Mesodermal cell (in vitro differentiated cells): ENCODE results near the gene HIPK1.
A peak's percentile ranks its signal among the peaks of the same experiment; 100 is the strongest.

Source experiments
- H3K27ac ChIP-seq: 2 replicates; pipeline ENCODE4 v1.7.0; 2013; ENCODE audit warnings: mild to moderate bottlenecking, low read depth, low read length, moderate library complexity; ENCODE audit not compliant: severe bottlenecking
- H3K36me3 ChIP-seq: 2 replicates; pipeline ENCODE4 v1.7.1; 2013; ENCODE audit warnings: mild to moderate bottlenecking, low read length, moderate library complexity; ENCODE audit not compliant: control insufficient read depth, insufficient read depth
- H3K4me1 ChIP-seq: one replicate; pipeline ENCODE4 v1.7.1; 2013; ENCODE audit warnings: mild to moderate bottlenecking, low read length; ENCODE audit not compliant: insufficient read depth, control insufficient read depth, poor library complexity, severe bottlenecking
- H3K4me3 ChIP-seq: 2 replicates; pipeline ENCODE4 v1.7.0; 2013; ENCODE audit warnings: low read length, control low read depth, mild to moderate bottlenecking; ENCODE audit not compliant: insufficient read depth, poor library complexity, severe bottlenecking; ENCODE audit errors: extremely low read depth
- H3K9me3 ChIP-seq: 2 replicates; pipeline ENCODE4 v1.7.1; 2013; ENCODE audit warnings: mild to moderate bottlenecking, low read length, moderate library complexity; ENCODE audit not compliant: control insufficient read depth
- WGBS, 2 experiments: methylation state at CpG; one replicate each; pipeline ENCODE4 v1.1.5; 2013; ENCODE audit warnings: missing lambda C conversion rate in 2 of 2; ENCODE audit not compliant: insufficient coverage in 2 of 2; 5-methylcytosine and 5-hydroxymethylcytosine counted together

Gene HIPK1

DNA sequence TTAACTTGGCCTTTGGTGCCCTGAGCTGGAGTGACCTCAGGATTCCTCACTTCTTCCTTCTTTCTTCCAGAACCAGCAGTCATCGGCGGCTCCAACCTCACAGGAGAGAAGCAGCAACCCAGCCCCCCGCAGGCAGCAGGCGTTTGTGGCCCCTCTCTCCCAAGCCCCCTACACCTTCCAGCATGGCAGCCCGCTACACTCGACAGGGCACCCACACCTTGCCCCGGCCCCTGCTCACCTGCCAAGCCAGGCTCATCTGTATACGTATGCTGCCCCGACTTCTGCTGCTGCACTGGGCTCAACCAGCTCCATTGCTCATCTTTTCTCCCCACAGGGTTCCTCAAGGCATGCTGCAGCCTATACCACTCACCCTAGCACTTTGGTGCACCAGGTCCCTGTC, 43.8 kb downstream of the HIPK1 start:
- Histone ChIP-seq H3K9me3 (no peaks in the 10 kb centered on the region), H3K27ac (no peak overlapping the region), H3K36me3 (peaks cover 60% of the 10 kb centered on the region), H3K4me1 (peaks cover 27% of the 10 kb centered on the region), H3K4me3 (no peak overlapping the region)
- WGBS, 2 experiments: 87 to 98% methylated on average over 5 to 9 of the region's 9 CpGs

- peak overlapping the region; percentile 39 for H3K27ac ChIP-seq
- H3K4me3 ChIP-seq: no peak overlapping the region
- 100% methylated on average over 1 of the region's 4 CpGs; no CpG with 5 or more reads in 1 of the 2 experiments for WGBS, 2 experiments
- peaks cover 37% of the 10 kb centered on the region for H3K36me3 ChIP-seq
- H3K9me3 ChIP-seq: no peaks in the 10 kb centered on the region
- peaks cover 43% of the 10 kb centered on the region for H3K4me1 ChIP-seq
Observed at GRCh38 chr1:113975211-113975895, 46.2 kb downstream of the HIPK1 start.

DNA sequence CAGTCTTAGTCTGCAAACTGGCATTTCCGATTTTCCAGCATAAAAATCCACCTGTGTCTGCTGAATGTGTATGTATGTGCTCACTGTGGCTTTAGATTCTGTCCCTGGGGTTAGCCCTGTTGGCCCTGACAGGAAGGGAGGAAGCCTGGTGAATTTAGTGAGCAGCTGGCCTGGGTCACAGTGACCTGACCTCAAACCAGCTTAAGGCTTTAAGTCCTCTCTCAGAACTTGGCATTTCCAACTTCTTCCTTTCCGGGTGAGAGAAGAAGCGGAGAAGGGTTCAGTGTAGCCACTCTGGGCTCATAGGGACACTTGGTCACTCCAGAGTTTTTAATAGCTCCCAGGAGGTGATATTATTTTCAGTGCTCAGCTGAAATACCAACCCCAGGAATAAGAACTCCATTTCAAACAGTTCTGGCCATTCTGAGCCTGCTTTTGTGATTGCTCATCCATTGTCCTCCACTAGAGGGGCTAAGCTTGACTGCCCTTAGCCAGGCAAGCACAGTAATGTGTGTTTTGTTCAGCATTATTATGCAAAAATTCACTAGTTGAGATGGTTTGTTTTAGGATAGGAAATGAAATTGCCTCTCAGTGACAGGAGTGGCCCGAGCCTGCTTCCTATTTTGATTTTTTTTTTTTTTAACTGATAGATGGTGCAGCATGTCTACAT, 47.6 kb downstream of the HIPK1 start:
- H3K9me3 ChIP-seq: no peaks in the 10 kb centered on the region
- H3K36me3 ChIP-seq: peaks cover 33% of the 10 kb centered on the region
- 10 to 42% methylated on average over 2 of the region's 4 CpGs for WGBS, 2 experiments
- no peak overlapping the region for H3K4me3 ChIP-seq
- peak overlapping the region; percentile 80 for H3K27ac ChIP-seq
- peaks cover 46% of the 10 kb centered on the region for H3K4me1 ChIP-seq

GRCh38 chr1:113977906-113978305, 48.8 kb downstream of the HIPK1 start:
- Histone ChIP-seq H3K4me1 (peaks cover 52% of the 10 kb centered on the region), H3K27ac (peak overlapping the region; percentile 42), H3K9me3 (no peaks in the 10 kb centered on the region), H3K36me3 (peaks cover 22% of the 10 kb centered on the region), H3K4me3 (no peak overlapping the region)
- WGBS, 2 experiments: 59 to 92% methylated on average over 2 to 3 of the region's 3 CpGs

DNA sequence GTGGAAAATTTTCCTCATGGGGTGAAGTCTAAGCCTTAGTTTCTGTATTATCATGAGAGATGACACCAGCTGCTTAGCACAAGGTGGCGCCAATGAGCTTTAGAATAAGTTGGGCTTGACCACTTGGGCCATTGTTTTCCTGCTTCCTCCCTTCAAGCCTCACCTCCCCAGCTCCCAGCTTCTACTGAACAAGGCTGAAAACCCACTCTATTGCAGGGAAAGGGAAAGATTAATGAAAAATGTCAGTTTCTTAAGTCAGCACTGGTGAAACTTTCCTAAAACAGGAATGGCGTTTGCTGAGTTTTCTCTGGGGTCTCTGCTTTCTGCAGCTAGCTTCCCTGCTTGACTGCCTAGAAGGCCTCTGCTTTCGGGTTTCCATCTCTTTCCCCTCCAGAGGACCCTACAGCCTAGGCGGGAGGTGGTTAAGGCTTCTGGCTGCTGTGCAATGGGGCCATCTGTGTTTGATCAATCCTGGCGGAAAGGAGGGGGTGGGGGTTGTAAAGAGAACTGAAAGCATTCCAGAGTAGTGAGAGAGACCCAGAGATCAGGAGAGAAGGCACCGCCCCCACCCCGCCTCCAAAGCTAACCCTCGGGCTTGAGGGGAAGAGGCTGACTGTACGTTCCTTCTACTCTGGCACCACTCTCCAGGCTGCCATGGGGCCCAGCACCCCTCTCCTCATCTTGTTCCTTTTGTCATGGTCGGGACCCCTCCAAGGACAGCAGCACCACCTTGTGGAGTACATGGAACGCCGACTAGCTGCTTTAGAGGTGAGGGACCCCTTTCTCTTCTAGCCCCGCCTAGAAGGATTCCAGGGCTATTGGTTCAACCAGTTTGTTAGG, 50.0 kb downstream of the HIPK1 start, which contains the start of gene OLFML3:
Gene OLFML3, plus strand, starts transcription at position 612 of the 840 bp plus-strand sequence. Its CDS starts 43 bp downstream, at position 655.
- Histone ChIP-seq H3K9me3 (no peaks in the 10 kb centered on the region), H3K36me3 (peaks cover 18% of the 10 kb centered on the region), H3K4me3 (peak within 1 kb of the TSS; percentile 19), H3K4me1 (peaks cover 52% of the 10 kb centered on the region), H3K27ac (peak within 1 kb of the TSS; percentile 99)
- 5 to 6% methylated on average over 6 to 9 of the region's 13 CpGs for WGBS, 2 experiments

- 58 to 66% methylated on average over 6 to 9 of the region's 10 CpGs for WGBS, 2 experiments
- peaks cover 50% of the 10 kb centered on the region for H3K4me1 ChIP-seq
- peaks cover 15% of the 10 kb centered on the region for H3K36me3 ChIP-seq
- no peak overlapping the region for H3K4me3 ChIP-seq
- no peaks in the 10 kb centered on the region for H3K9me3 ChIP-seq
- H3K27ac ChIP-seq: no peak overlapping the region
Observed at GRCh38 chr1:113980110-113980509, 51.0 kb downstream of the HIPK1 start.

- H3K9me3 ChIP-seq: no peaks in the 10 kb centered on the region
- 74 to 75% methylated on average over 9 to 12 of the region's 18 CpGs for WGBS, 2 experiments
- no peak overlapping the region for H3K4me3 ChIP-seq
- H3K36me3 ChIP-seq: peaks cover 11% of the 10 kb centered on the region
- no peak overlapping the region for H3K27ac ChIP-seq
- peaks cover 33% of the 10 kb centered on the region for H3K4me1 ChIP-seq
Observed at GRCh38 chr1:113981962-113982931, 53.1 kb downstream of the HIPK1 start.

DNA sequence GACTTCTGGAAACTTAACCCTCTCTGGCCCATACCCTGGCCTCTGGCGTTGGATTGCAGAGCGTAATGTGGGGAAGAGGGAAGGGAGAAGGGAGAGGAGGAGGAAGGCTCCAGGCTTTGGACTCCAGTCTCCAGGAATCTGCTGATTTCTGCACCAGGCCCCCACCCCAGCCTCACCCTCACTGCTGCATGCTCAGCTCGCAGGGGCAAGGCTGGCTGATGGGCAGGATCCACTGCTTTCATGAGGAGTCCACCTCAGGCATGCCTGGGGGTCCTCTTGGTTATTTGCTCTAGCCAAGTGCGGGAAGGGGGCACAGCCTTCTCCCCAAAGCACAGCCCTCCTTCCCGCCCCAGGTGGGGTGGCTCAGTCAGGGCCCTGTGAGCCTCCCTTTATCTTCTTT, 53.8 kb downstream of the HIPK1 start:
- H3K36me3 ChIP-seq: peaks cover 11% of the 10 kb centered on the region
- no peak overlapping the region for H3K4me3 ChIP-seq
- H3K4me1 ChIP-seq: peaks cover 26% of the 10 kb centered on the region
- no peaks in the 10 kb centered on the region for H3K9me3 ChIP-seq
- 95% methylated on average over 2 of the region's 5 CpGs; no CpG with 5 or more reads in 1 of the 2 experiments for WGBS, 2 experiments
- H3K27ac ChIP-seq: no peak overlapping the region

GRCh38 chr1:113983391-113983790, 54.3 kb downstream of the HIPK1 start:
- 79 to 95% methylated on average over 6 to 8 of the region's 8 CpGs for WGBS, 2 experiments

GRCh38 chr1:113983826-113984225, 54.7 kb downstream of the HIPK1 start:
- Histone ChIP-seq H3K27ac (no peak overlapping the region), H3K36me3 (peaks cover 11% of the 10 kb centered on the region), H3K9me3 (no peaks in the 10 kb centered on the region), H3K4me1 (peaks cover 18% of the 10 kb centered on the region), H3K4me3 (no peak overlapping the region)
- WGBS, 2 experiments: 88 to 97% methylated on average over 1 to 7 of the region's 7 CpGs

More at GRCh38 chr1:113983391-113983790, 54.3 kb downstream of the HIPK1 start:
- Histone ChIP-seq H3K36me3 (peaks cover 11% of the 10 kb centered on the region), H3K27ac (no peak overlapping the region), H3K4me3 (no peak overlapping the region), H3K4me1 (peaks cover 21% of the 10 kb centered on the region), H3K9me3 (no peaks in the 10 kb centered on the region)
